Loucy (cell line): Measurements from ENCODE around the gene RNPS1.

Experiments
- H2AFZ ChIP-seq: fragments of 200-600 bp; sonication (generic); 2 replicates; pipeline ENCODE4 v1.6.0; 2016; ENCODE audit warnings: antibody characterized with exemption, mild to moderate bottlenecking, low read length, moderate library complexity
- H3F3A ChIP-seq: fragments of 200-600 bp; 2 replicates; pipeline ENCODE4 v1.6.0; 2016; ENCODE audit warnings: antibody characterized with exemption, low read depth, mild to moderate bottlenecking
- H3K27me3 ChIP-seq: fragments of 200-600 bp; sonication (generic); 2 replicates; pipeline ENCODE4 v1.6.1; 2014; ENCODE audit warnings: low read length, mild to moderate bottlenecking; ENCODE audit not compliant: insufficient read depth, poor library complexity, severe bottlenecking
- H3K36me3 ChIP-seq: fragments of 200-600 bp; sonication (generic); 2 replicates; pipeline ENCODE4 v1.6.1; 2016; ENCODE audit warnings: low read length; ENCODE audit not compliant: insufficient read depth
- H3K4me1 ChIP-seq: fragments of 200-600 bp; sonication (generic); 2 replicates; pipeline ENCODE4 v1.5.1; 2014; ENCODE audit warnings: low read length, mild to moderate bottlenecking; ENCODE audit not compliant: insufficient read depth, poor library complexity, severe bottlenecking
- H3K4me2 ChIP-seq: fragments of 200-600 bp; sonication (generic); 2 replicates; pipeline ENCODE4 v1.6.0; 2014; ENCODE audit warnings: antibody characterized with exemption, low read length, low read depth, mild to moderate bottlenecking; ENCODE audit not compliant: poor library complexity, severe bottlenecking
- H3K4me3 ChIP-seq: fragments of 200-600 bp; sonication (generic); 2 replicates; pipeline ENCODE4 v1.5.1; 2014; ENCODE audit warnings: low read length, mild to moderate bottlenecking, mixed read lengths; ENCODE audit not compliant: poor library complexity, severe bottlenecking
- H3K79me2 ChIP-seq: fragments of 200-600 bp; sonication (generic); 2 replicates; pipeline ENCODE4 v1.6.1; 2014; ENCODE audit warnings: low read length; ENCODE audit not compliant: insufficient read depth
- H3K9ac ChIP-seq: fragments of 200-600 bp; sonication (generic); 2 replicates; pipeline ENCODE4 v1.6.0; 2014; ENCODE audit warnings: mild to moderate bottlenecking, low read depth, low read length, moderate library complexity; ENCODE audit not compliant: poor library complexity, severe bottlenecking
- H3K9me2 ChIP-seq: fragments of 200-600 bp; sonication (generic); replicated peaks from 2 replicates; pipeline ENCODE4 v1.6.1; 2016; ENCODE audit warnings: low read depth, low read length, mixed read lengths
- H3K9me3 ChIP-seq: fragments of 200-600 bp; sonication (generic); 2 replicates; pipeline ENCODE4 v1.6.1; 2014; ENCODE audit warnings: mild to moderate bottlenecking, antibody characterized with exemption, low read length, low read depth; ENCODE audit not compliant: insufficient read depth
- H4K20me1 ChIP-seq: fragments of 200-600 bp; sonication (generic); 2 replicates; pipeline ENCODE4 v1.6.0; 2014; ENCODE audit warnings: antibody characterized with exemption, low read length, mild to moderate bottlenecking; ENCODE audit not compliant: insufficient read depth, poor library complexity, severe bottlenecking
- EZH2phosphoT487 ChIP-seq: fragments of 200-600 bp; IDR thresholded peaks from 2 replicates; pipeline ENCODE4 v1.6.1; 2018; ENCODE audit warnings: antibody characterized with exemption, mild to moderate bottlenecking, moderate library complexity, borderline replicate concordance
- TF ChIP-seq, protein P1 (sequence below): fragments of 200-600 bp; sonication (generic); conservative IDR thresholded peaks from 2 replicates; pipeline ENCODE4 v1.5.1; 2014; ENCODE audit warnings: mild to moderate bottlenecking, antibody characterized with exemption, low read length

RNPS1 gene

DNA sequence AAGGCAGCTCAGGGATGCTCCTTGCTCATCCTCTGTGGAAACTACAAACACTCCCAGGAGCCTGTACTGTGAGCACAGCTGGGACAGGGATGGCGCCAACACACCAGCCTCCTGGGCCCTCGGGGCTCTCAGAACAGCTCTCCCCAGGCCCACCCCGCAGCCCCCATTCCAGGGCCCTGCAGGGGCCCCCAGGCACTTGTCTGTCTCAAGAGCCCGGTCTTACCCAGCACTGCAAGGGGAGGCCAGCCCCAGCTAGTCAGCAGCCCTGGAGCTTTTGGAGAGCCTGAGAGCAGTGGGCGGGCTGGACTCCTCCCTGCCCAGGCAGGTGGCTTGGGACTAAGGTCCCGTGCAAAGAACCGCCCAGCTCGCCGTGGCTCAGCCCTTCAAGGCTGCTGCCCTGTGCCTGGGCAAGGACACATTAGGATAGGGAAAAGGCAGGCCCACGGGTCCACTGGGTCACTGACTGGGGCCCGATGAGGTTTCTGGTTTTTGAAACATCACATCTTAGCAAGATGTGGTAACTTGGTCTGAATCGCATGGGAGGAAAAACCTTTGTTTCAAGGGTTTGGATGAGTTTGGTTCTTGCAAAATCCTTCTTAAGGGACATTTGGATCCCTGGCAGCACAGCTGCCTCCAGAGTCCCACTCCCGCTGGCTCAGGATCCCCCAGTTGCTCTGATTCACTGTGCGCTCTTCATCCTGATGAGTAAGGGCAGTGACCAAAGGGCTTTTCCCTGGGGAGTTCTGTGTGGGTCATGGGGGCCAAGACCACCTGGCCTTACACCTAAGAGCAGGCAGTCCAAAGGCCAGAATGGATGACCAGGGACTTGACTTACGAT lies 28.9 kb downstream of the RNPS1 start:
- TF ChIP-seq, protein P1, sequence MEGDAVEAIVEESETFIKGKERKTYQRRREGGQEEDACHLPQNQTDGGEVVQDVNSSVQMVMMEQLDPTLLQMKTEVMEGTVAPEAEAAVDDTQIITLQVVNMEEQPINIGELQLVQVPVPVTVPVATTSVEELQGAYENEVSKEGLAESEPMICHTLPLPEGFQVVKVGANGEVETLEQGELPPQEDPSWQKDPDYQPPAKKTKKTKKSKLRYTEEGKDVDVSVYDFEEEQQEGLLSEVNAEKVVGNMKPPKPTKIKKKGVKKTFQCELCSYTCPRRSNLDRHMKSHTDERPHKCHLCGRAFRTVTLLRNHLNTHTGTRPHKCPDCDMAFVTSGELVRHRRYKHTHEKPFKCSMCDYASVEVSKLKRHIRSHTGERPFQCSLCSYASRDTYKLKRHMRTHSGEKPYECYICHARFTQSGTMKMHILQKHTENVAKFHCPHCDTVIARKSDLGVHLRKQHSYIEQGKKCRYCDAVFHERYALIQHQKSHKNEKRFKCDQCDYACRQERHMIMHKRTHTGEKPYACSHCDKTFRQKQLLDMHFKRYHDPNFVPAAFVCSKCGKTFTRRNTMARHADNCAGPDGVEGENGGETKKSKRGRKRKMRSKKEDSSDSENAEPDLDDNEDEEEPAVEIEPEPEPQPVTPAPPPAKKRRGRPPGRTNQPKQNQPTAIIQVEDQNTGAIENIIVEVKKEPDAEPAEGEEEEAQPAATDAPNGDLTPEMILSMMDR, result no peak
- no peak overlapping the region for H3K4me3 ChIP-seq
- H3K79me2 ChIP-seq, result no peaks in the 10 kb centered on the region
- H3F3A ChIP-seq, result no peaks in the 10 kb centered on the region
- no peaks in the 10 kb centered on the region for H3K4me1 ChIP-seq
- no peaks in the 10 kb centered on the region for H3K9me2 ChIP-seq
- no peaks in the 10 kb centered on the region for H3K27me3 ChIP-seq
- H3K36me3 ChIP-seq, result no peaks in the 10 kb centered on the region
- H4K20me1 ChIP-seq, result no peaks in the 10 kb centered on the region
- no peaks in the 10 kb centered on the region for H3K9me3 ChIP-seq
- H2AFZ ChIP-seq, result no peak overlapping the region
- H3K4me2 ChIP-seq, result no peak overlapping the region
- H3K9ac ChIP-seq, result no peak overlapping the region

DNA sequence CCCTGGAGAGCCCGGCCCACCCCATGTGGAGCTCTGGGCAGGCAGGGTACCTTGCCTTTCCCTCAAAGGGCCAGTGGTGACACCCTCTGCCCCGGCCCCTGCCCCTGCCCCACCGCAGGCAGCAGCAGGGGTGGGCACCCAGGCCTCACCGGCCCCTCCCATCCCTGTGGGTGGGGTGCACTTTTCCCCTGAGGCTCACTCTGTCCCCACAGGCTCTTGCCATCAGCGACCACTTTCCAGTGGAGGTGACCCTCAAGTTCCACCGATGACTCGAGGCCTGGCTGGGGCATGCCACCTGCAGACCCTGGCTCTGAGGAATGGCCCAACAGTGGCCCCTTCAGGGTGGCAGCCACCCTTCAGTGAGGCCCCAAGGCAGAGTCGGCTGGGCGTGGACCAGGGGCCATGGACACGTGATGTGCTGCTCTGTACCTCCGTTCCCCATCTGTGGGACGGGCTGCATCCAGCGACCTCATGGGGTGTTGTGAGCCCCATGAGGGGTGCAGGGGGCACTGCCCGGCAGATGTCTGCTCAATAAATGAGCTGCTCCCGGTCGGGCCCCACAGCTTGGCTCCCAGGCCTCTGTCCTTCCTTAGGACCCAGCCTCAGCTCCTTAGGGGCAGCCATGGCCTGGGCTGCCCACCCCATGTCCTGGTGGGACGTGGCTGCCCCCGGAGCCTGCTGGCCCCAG lies 29.6 kb downstream of the RNPS1 start:
- Histone ChIP-seq H3F3A (no peaks in the 10 kb centered on the region), H3K9me2 (no peaks in the 10 kb centered on the region), H3K4me3 (no peak overlapping the region), H2AFZ (no peak overlapping the region), H3K79me2 (no peaks in the 10 kb centered on the region), H3K36me3 (no peaks in the 10 kb centered on the region), H3K9me3 (no peaks in the 10 kb centered on the region), H3K9ac (no peak overlapping the region), H4K20me1 (no peaks in the 10 kb centered on the region), H3K4me1 (no peaks in the 10 kb centered on the region), H3K4me2 (no peak overlapping the region), H3K27me3 (no peaks in the 10 kb centered on the region)
- no peak for TF ChIP-seq EZH2phosphoT487
- TF ChIP-seq, protein P1, result no peak

DNA sequence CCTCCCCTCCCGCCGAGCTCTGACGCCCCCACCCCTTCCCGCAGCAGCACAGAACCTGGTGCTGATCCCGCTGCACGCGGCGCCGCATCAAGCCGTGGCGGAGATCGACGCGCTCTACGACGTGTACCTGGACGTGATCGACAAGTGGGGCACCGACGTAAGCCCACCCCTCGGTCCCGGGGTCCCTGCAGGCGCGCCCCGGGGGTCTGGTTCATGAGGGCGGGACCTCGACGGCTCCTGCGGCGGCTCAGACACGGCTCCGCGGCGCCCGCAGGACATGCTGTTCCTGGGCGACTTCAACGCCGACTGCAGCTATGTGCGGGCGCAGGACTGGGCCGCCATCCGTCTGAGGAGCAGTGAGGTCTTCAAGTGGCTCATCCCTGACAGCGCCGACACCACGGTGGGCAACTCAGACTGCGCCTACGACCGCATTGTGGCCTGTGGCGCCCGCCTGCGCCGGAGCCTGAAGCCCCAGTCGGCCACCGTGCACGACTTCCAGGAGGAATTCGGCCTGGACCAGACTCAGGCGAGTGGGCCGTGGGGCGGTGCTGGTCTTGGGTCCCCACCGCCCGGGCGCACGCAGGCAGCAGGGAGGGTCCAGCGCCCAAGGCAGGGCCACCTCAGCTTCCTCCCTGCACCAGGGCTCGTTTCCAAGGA lies 30.3 kb downstream of the RNPS1 start:
- no peaks in the 10 kb centered on the region for H3K4me1 ChIP-seq
- TF ChIP-seq, protein P1, result no peak
- no peak for TF ChIP-seq EZH2phosphoT487
- no peak overlapping the region for H3K9ac ChIP-seq
- no peak overlapping the region for H3K4me2 ChIP-seq
- no peaks in the 10 kb centered on the region for H4K20me1 ChIP-seq
- H3F3A ChIP-seq, result no peaks in the 10 kb centered on the region
- no peaks in the 10 kb centered on the region; the same call in 1 of the 2 replicates for H3K36me3 ChIP-seq
- H2AFZ ChIP-seq, result no peak overlapping the region
- H3K4me3 ChIP-seq, result no peak overlapping the region
- no peaks in the 10 kb centered on the region for H3K9me2 ChIP-seq
- no peaks in the 10 kb centered on the region for H3K9me3 ChIP-seq
- no peaks in the 10 kb centered on the region for H3K27me3 ChIP-seq
- H3K79me2 ChIP-seq, result no peaks in the 10 kb centered on the region
